Medulla oblongata (tissue), 1 donor: Measurements from ENCODE around the gene MEIS2.

Experiments used
- DNase-seq: peaks from one replicate; pipeline ENCODE4 v3.0.0-alpha.2; 2015; ENCODE audit errors: extremely low spot score

Gene MEIS2

DNA sequence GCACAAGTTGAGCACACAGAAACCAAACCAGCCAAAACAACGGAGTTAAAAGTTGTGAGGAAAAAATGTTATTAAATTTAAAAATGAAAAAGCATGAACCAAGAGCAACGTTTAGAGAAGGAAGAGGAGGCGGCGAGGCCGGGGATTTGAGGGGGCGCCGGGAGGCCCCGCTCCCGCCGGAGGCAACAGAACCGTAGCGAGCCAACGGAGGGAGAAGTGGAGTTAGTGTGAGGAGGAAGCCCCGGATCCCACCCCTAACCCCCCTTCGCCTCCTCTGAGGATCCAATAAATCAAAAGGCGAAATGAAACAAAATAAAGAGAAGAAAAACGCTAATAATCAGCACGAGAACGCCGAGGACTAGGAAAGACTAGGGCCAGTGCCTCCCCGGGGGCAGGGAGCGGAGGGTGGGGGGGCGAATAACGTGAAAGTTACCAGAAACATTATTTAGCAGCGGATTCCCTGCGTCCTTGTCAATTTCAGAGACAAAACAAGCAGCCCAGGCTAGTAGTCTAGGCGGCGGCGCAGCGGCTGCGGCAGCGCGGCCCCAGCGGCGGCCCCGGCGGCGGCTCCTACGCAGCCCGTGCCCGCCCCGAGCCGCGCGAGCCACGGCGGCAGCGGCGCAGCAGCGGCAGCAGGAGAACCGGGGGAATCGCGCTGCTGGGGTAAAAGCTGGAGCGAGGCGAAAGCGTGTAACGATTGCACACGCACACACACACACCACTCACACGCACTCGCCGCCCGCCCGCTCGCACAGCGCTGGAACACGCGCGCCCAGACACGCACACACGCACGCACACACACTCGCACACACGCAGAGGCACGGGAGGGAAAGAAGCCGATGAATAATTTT, 1.7 kb downstream of the MEIS2 start:
- DNase-seq = peak; percentile 48

DNA sequence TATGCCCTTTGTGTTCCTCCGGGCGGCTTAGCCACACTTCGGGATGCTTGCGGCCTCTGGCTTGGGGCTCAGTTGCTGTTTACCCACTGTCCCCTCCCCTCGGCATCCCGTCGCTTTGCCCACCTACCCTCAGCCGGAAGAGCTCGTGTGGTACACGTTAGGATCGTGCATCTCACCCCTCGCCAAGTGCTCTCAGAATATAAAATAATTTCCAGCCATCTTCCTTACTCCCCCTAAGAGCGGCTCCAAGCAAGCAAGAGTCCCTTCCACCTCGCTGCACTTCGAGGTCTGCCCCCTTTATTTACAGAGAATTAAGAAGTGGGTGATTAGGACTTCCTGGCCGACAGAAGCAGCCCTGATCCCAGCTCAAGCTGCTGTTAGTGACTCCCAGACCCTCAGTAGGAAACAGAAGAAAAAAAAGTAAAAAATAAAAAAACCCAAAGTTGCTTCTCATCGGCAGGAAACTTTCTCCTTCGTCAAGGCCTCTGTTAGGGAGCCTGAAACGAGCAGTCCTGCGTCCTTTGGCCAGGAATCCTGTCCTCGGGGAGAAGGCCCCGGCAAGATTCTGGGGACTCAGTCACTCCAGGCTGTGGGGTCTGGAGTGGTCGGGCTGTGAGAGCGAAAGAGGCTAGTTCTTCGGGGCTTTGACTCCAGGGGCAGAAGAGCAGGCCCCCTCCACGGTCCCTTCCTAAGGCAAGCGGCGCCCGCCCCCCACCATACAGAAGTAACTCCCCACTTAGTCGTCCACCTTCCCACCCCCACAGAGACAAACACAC, 3.0 kb downstream of the MEIS2 start:
- peak; percentile 43 for DNase-seq

DNA sequence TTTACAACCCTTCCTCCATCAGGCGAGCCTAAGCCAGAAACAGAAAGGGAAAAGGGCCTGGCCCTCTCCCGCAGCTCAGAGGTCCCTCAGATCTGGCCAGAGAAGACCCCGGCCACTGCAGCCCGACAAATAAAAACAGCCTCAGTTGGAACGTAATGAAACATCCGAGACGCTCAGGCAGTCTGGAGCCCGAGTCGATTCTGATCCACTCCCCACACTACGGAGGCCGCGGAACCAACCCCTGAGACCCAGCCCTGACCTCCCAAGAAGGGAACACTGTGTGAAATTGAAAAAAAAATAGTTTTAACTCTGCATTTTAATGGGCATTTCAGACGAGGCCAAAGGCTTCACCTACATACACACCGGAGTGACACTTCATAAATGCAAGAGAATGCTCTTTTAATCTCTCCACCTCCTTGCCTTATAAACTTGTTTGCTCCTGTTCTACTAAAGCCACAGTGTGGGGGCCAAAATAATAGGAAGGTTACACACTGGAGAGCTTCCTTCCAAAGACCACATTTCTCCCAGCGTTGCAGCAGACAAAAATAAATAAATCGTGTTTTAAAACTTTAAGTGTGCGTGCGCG, 3.7 kb downstream of the MEIS2 start:
- DNase-seq = no peak

DNA sequence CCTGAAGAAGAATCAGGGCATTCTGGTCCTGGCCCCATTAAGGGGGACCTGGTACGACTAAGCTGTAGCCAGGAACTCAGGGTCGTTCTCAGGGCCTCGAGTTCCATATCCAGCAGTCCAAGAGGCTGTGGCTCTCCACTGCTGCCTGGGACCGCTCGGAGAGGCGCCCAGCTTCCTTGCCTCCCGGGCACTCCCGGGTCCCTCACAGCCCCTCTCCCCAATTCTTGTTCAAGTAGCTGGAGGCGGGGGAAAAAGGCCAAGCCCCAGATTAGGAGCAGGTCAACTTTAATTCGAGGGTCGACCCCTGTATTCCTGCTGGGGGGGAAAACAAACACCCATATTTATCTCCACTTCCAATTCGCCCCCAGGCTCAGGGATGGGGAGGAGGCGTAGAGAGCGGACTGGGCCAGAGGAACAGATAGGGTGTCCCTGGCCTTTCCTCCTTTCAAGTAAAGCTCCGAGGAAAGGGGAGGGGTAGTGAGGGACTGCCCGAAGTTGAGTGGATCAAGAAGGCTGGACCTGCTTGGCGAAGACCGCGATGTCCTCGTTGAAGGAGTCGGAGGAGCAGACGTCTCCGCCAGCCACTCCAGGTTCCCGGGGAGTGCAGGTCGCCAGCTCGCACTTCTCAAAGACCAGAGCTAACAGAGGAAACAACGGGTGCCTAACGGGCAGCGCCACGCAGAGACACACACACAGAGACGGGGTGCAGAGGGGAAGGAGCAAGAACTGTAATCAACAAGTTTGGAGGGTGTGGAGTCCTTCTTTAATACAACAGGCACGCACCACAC, 4.4 kb downstream of the MEIS2 start:
- DNase-seq = peak; percentile 55

DNA sequence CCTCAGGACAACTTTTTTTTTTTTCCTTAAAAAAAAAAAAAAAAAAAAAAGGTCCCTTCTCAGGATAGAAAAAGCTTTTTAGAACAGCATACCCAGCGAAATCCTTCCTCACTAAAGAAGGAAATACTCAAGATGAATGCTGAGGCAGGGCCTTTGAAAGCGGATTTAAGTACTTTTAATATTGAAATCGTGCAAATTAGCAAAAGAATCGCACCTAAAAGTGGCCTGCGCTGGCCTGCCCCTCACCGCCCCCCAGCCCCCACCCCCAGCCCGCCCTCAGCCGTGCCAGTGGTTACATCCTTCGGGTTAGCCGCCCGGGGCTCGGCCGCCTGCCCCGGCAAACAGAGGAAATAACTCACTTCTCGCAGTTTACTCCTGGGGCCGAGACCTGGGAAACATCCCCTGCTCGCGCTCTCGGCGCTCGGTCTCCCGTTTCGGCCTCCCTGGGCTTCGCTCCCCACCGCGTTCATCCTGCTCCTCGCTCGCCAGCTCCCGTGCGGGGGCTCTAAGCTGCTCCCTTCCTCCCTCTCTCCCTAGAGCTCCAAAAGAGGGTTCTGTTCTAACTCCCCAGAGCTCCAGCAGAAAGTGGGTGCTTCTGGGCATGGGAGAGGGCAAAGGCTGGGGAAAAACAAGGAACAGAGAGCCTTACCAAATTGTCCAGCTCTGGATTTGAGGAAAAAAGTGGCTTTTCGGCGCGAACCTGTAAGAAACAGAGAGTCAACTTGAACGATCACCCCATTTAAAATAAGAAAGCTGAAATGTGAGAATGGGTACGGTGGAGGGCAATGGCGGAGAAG, 5.2 kb downstream of the MEIS2 start:
- no peak for DNase-seq

DNA sequence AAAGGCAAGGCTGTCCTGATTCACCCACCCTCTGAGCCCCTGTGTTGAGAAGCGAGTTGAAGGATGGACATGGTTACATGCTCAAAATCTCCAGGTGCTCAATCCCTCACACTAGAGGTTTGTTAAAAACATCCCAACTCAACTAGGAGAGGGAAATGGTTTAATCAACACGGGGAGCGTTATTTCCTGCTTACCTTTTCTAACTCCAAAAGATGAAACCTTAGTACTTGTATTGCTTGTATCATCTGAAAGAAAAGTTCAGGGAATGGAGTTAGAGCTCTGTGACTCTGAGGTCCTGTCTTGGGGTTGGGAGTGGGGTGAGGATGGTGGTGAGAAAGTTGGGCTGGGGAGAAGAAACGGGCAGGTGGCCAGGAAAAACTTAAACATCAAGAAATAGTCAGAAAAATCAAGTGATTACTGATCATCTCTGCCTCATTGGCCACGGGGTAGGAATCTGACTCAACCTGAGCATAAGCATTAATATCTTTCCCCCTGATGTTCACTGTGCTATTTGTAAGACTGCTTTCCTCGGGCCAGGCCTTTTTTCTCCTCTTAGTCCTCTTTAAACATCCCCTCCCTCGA, 5.9 kb downstream of the MEIS2 start:
- DNase-seq = no peak

DNA sequence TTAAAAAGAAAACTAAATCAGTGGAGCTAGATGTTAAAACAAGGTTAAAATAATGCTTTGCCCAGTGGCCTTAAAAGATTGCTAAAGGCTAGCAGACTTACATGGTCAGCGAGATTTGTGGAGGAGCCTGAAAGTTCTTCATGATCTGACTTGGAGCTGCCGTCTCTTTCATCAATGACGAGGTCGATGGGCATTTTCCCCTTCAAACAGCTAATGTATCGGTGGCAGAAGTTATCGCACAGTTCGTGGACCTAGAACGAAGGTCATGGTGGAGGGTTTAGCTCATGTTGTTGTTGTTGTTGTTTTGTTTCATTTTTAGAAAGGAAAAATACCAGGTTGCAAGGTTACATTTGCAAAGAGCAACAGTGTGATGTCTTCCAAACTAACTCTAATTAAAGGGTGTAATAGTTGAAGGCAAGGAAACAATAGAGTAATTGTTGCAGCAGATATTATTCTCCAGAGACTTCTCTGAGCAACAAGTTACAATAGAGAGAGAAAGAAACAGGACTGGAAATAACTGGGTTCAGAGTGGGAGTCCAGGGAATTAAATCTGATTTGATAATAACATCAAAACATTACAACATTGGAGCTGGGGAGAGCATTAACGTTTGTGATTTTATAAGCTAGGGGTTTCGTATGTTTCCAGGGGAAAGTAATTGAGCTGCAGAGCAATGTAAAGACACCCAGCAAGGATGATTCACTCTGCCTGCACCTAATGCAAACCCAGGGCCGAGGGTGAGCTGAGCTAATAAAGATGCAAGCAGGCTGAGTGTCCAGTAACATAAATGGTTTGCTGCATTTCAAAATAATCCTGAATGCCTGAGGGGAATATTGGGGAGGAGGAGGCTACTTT, 6.6 kb downstream of the MEIS2 start:
- DNase-seq = peak; percentile 69

DNA sequence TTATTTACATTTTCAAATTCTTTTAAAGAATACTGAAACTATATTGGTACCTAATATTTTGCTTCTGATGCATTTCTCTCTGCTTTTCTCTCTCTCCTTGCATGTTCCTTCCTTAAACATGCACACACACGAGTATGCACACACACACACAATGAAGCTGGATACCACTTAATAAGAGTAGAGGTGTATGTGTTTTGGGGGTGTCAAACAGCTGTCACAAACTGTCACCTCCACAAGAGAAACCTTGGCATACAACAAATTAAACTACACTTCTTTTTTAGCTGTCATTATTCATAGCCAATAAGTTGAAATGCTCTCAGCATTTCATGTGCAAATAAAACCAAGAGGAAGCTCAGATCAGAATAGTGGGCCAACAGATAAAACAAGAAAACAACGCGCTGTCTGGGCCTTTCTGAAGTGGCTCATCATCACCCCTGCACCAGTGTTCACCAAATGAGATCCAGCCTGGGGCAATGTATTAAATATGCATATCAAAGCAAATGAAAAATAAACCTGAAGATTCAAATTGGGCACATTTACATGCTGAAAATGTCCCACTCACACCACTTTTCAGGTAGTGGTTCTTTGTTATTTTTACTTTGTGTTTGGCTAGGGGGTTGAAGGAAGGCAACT, 9.7 kb downstream of the MEIS2 start:
- DNase-seq = no peak

DNA sequence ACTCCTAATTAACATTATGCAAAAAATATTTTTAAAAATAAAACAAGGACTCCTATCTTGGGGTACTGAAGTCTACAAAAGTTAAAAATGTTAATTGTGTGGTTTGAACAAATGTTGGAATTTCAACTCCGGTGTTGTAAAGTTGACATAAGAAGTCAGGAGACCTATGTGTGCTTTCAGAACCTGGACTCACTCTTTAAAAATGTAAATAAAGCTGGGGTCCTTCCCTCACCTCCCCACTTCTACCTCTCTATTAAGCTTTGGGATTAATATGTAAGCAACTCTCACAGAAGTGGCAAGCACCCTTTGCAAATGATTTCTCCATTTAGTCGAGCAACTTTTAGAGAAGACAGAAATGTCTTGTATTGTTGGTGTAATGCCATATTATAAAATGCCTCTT, 11.9 kb downstream of the MEIS2 start:
- no peak for DNase-seq

DNA sequence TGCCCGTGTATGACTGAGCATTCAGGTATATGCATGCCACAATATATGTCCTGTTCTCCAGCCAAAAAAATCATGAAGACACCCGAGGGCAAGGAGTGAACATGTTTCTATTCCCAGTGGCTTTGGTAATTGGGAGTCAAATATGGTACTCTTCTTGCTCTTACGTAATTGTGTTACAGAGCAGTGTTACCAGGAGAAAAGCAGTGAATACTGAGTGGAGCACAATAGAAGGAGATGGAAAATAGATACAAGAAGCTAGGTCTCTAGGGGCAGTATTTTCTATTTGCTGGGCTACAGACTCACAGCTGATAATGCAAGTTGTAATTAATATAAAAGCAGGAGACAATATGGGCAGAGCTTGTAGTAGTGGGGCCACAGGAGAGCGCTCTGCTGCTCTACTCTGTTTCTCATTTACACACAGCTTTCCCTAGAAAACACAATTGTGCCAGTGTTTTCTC, 13.2 kb downstream of the MEIS2 start:
- DNase-seq = no peak

DNA sequence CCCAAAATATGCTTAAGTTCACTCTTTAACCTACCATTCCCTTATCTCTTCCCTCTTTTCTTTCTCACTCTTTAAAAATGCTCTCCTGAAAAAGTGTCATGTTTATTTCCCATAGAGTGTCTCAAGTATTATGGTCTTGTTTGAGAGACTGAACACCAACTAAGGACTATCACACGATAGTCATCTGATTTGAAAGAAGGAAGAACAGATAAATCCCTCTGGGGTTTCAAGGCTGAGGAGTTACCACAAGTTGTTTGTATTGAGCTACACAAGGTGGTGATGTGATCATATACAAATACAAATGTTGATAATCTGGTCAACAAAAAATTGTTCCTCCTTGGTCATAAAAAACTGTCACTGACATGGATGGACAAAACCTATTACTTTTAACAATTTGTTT, 13.8 kb downstream of the MEIS2 start:
- DNase-seq = no peak

DNA sequence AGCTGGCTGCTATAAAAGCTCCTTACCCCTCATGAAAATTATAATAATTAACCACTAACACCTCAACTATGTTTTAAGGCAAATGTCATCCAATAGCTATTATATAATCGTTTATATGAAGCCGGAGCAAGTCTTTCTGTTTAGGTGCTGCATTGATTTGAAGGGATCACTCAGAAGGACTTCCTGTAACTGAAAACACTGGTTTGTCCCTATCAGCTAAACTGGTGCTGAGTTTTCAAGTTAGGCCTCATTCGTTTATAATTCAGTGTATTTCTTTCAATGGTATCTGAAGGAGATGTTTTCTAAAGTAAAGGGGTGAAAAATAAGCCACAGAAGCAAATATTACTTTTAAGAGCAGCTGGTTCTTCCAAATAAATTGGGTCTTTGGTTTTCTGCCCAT, 14.2 kb downstream of the MEIS2 start:
- no peak for DNase-seq

DNA sequence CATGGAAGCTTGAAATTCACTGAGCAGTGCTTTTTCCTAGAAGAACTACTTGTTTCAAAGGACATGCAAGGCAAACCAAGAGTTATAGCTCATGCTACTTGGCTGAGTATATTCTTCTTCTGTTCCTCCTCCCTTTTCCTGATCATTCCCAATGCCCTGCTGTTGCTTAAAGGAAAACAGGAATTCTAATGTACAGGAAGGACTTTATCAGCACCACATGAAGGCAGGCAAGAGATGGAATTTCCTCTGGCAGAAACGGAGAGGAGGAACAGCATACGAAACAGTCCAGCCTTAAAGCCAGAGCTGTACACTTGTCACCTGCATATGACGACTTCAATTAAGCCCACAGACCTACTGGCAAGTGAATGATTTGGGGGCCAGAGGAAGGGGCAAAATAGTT, 15.7 kb downstream of the MEIS2 start:
- no peak for DNase-seq

DNA sequence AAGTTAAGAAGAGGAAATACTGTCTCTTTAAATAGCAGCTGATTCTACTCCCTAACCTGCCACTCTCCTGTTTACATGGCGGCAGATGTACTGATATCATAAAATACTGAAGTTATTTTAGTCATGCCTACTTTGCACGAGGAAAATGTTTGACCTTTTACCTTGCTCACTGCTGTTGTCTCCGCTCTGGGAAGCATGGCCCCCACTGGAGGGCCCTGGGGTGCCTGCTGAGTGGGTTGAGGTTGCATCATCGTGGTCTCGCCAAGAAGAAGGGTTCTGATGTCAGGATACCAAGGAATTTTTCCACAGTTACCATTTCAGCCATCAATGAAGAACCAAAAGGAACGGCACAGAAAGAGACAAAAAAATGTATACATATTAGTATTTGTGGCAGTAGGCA, 16.7 kb downstream of the MEIS2 start:
- no peak for DNase-seq

DNA sequence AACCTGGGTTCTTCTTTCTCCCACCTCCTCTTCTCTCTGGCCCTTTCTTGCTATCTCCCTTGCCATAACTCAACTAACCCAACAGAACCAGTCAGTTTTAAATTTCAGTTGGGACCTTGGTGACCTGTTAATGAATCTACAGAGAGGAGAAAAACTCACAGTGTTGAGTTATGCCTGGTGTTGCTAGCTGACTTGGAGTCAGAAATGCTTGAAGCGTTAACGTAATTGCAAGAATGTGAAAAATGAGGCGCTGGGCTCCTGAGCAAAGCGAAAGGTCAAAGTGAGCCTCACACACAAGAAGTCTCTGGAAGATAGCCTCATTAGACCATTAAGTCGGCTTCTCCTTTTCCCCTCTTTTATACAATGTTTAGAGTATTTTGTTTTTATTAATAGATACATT, 18.4 kb downstream of the MEIS2 start:
- DNase-seq = no peak

DNA sequence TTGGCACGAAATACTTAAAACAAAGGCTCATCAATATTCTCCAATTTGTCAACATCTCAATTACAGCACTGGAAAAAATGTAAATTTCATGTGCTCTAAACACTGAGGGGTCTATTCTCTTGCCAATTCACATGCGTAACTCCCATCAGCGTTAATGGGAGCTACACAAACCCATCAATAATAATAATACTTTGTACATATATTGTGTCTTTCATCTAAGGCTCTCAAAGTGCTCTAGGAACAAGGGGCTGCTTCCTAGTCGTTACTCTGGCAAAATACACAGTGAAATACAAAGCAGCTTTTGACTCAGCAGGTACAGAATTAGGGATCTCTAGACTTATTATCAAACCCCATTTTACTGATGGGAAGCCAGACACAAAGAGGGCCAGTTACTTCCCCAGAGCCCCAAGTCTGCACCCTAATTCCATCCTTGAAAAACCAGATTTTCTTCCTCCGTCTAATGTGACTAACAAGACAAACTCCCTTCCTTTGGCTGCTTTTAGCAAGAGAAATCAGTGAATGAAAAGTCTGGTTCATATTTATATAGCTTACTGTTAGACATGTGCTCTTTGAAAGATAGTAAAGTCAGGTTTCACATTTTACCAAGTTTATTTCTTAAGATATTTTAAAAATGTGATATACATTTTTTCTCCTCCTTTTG, 20.0 kb downstream of the MEIS2 start:
- DNase-seq = peak; percentile 20

DNA sequence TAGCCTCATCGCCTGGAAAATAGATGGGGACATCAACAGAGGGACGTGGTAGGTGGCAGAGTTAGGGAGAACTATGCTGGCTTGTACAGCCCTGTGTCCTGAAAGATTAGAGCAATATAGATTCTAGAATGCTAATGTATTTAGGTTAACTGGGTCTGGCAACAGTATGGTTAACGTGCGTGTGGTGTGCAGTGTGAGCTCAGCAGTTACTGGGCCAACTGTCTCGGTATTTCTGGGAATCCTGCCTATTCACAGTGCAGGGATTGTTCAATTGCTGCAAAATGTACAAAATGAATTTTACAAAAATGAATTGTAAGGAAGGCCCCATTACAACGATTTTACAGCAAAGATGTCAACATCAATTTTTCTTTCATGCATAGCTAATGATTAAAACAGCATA, 20.6 kb downstream of the MEIS2 start:
- peak; percentile 77 for DNase-seq

DNA sequence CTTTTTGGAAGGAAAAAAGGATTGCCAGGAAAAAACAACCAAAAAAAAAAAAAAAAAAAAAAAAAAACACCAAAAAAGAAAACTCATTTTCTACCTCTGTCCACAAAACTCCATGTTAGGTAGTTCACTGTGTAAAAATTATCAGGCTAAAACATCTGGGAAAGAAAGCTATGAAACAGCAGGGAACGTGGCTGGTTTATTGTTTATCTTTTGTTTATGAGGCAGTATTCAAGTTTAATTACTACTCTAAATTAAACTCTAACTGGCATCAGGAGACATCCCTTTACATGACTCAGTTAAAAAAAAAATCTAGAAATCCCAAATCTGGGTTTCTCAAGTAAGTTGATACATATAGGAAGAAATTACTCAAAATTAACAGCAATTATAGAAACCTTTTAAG, 21.8 kb downstream of the MEIS2 start:
- DNase-seq = peak; percentile 11
